ENCODE data around the gene STAB1. TPM values are rescaled to one million over a fixed set of nuclear protein-coding genes. Genes with fewer than 3 reads are reported as not detected.
A peak's percentile ranks its signal among the peaks of the same experiment; 100 is the strongest.

STAB1 gene
- total and polyA plus RNA-seq, 2 experiments from 2014 or later, result 0.90 to 1.9 TPM

- H3K4me3 ChIP-seq, result peak within 1 kb of the TSS; percentile 80
- Mint-ChIP-seq H3K36me3 (ENCODE audit: low read depth) (peaks cover 14% of the 10 kb centered on the region), H3K4me3 (peak within 1 kb of the TSS; percentile 84), H3K9me3 (no peaks in the 10 kb centered on the region), H3K27ac (no peak within 1 kb of the TSS), H3K27me3 (ENCODE audit: insufficient read depth, low read depth, poor library complexity) (peaks cover 23% of the 10 kb centered on the region), H3K4me1 (peaks cover 36% of the 10 kb centered on the region)
- H3K27ac ChIP-seq (ENCODE audit: low read depth), result no peak within 1 kb of the TSS
- H3K4me2 ChIP-seq, result peak within 1 kb of the TSS; percentile 97
- peaks cover 57% of the 10 kb centered on the region for H3K79me2 ChIP-seq (replicated peaks; ENCODE audit: insufficient read depth)
- peaks cover 32% of the 10 kb centered on the region for H4K20me1 ChIP-seq (replicated peaks; ENCODE audit: insufficient read depth)
- H3K27me3 ChIP-seq (ENCODE audit: insufficient read depth), result no peaks in the 10 kb centered on the region
- ATAC-seq, result peak; percentile 12
- DNase-seq (ENCODE audit: low spot score), result peak; percentile 77
- no peaks in the 10 kb centered on the region for H3K9me2 ChIP-seq (ENCODE audit: insufficient read depth)
- H2AFZ ChIP-seq, result peak within 1 kb of the TSS; percentile 76
- peaks cover 40% of the 10 kb centered on the region for H3K4me1 ChIP-seq (ENCODE audit: insufficient read depth)
- peaks cover 18% of the 10 kb centered on the region for H3F3A ChIP-seq (replicated peaks; ENCODE audit: low read depth)
- no peaks in the 10 kb centered on the region for H3K36me3 ChIP-seq (ENCODE audit: insufficient read depth)
- TF ChIP-seq NANOG (IDR thresholded peaks at IDR 0.05; ENCODE audit: borderline replicate concordance) (no peak), CTCF (conservative IDR thresholded peaks at IDR 0.05; ENCODE audit: low read depth in 2 of 2) (peak in 1 of 2 experiments; percentile 26; a peak in 1 of 4 replicates), POLR2AphosphoS5 (IDR thresholded peaks at IDR 0.05; ENCODE audit: low read depth) (peak; percentile 41)
Observed at GRCh38 chr3:52533623-52534280, 38.6 kb downstream of the STAB1 start, which contains the start of gene NT5DC2. Gene NT5DC2, minus strand, starts transcription at chr3:52533857. Its CDS starts 120 bp downstream, at chr3:52533737.

- peaks cover 23% of the 10 kb centered on the region for H3K27me3 Mint-ChIP-seq (ENCODE audit: insufficient read depth, low read depth, poor library complexity)
- H3K4me2 ChIP-seq, result peak overlapping the region; percentile 86
- H3K27ac ChIP-seq (ENCODE audit: low read depth), result no peak overlapping the region
- DNase-seq (ENCODE audit: low spot score) (peak; percentile 64), ATAC-seq (peak; percentile 4)
- H3K4me1 ChIP-seq (ENCODE audit: insufficient read depth), result peaks cover 43% of the 10 kb centered on the region
- no peaks in the 10 kb centered on the region for H3K27me3 ChIP-seq (ENCODE audit: insufficient read depth)
- H3K27ac Mint-ChIP-seq, result no peak overlapping the region
- H3K4me3 Mint-ChIP-seq, result peak overlapping the region; percentile 81
- peaks cover 43% of the 10 kb centered on the region for H3K4me1 Mint-ChIP-seq
- H3K36me3 Mint-ChIP-seq (ENCODE audit: low read depth), result peaks cover 13% of the 10 kb centered on the region
- peaks cover 32% of the 10 kb centered on the region for H4K20me1 ChIP-seq (replicated peaks; ENCODE audit: insufficient read depth)
- H2AFZ ChIP-seq, result peak overlapping the region; percentile 76
- H3K79me2 ChIP-seq (replicated peaks; ENCODE audit: insufficient read depth), result peaks cover 63% of the 10 kb centered on the region
- peak overlapping the region; percentile 79 for H3K4me3 ChIP-seq
- H3K9me3 Mint-ChIP-seq, result no peaks in the 10 kb centered on the region
- no peaks in the 10 kb centered on the region for H3K36me3 ChIP-seq (ENCODE audit: insufficient read depth)
- peaks cover 18% of the 10 kb centered on the region for H3F3A ChIP-seq (replicated peaks; ENCODE audit: low read depth)
- no peaks in the 10 kb centered on the region for H3K9me2 ChIP-seq (ENCODE audit: insufficient read depth)
- TF ChIP-seq POLR2AphosphoS5 (IDR thresholded peaks at IDR 0.05; ENCODE audit: low read depth) (no peak), EZH2phosphoT487 (IDR thresholded peaks at IDR 0.05; ENCODE audit: unreplicated experiment) (no peak), NANOG (IDR thresholded peaks at IDR 0.05; ENCODE audit: borderline replicate concordance) (no peak), CREB1 (CRISPR knock-in tag; IDR thresholded peaks at IDR 0.05; ENCODE audit: low read depth) (no peak), EZH2 (IDR thresholded peaks at IDR 0.05; ENCODE audit: low read depth, unreplicated experiment) (no peak), ZNF331 (CRISPR knock-in tag; IDR thresholded peaks at IDR 0.05; ENCODE audit: low read depth) (no peak), ZNF462 (CRISPR knock-in tag; IDR thresholded peaks at IDR 0.05) (no peak), ZNF114 (CRISPR knock-in tag; IDR thresholded peaks at IDR 0.05) (no peak)
Observed at GRCh38 chr3:52534281-52535183, 39.4 kb downstream of the STAB1 start.
